GM19238 (cell line): ENCODE results near the gene ZNF839.
"Not testable (repeated sequence)": the region's sequence is repeated elsewhere in the genome, so short reads cannot be mapped to it uniquely, and the experiment has no call there.

Experiments
- DNase-seq: peaks from one replicate; pipeline ENCODE4 v3.0.0; 2011; ENCODE audit warnings: low spot score; ENCODE audit not compliant: insufficient read length

The ZNF839 gene

DNA sequence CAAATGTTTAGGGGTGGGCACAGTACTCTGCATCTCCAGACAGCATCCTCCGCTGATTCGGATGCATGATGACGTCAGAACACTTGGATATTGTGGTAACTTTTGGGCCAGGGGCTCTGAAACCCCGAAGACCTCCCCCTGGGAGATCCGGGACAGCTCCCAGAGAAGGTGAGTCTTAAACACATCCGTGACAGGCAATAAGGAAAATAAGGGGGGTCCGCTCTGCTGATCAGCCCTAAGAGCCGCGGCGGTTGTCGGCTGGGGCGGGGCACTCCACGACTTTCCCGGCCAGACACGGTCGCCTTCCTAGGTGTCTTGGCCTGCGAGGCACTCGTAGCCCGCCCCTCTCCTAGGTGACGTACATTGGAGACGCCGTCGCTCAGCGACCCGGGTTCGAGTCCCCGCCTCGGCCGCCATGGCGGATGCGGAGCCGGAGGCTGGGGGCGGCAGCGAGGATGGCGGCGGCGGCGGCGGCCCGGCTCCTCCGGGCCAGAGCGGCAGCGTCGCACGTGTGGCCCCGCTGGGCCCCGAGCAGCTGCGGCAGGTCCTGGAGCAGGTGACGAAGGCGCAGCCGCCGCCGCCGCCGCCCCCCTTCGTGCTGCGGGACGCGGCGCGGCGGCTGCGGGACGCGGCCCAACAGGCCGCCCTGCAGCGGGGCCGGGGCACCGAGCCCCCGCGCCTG, at the start of gene ZNF839:
Gene ZNF839 (plus strand): TSS at position 396 of the 682 bp plus-strand sequence. CDS start 20 bp downstream, at position 416.
- DNase-seq: peak; percentile 90

DNA sequence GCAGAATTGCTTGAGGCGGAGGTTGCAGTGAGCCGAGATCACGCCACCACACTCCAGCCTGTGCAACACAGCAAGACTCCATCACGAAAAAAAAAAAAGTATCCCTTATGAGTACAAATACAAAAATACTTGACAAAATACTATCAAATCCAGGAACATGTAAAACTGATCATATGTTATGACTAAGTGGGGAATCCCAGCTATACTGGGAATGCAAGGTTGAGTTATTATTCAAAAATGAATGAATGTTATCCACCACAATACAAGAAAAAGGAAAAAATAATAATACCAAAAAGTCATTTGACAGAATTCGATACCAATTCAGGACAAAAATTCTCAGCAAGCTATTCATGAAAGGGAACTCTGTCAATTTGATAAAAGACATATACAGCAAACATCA, 47.2 kb upstream of the ZNF839 start:
- no peak for DNase-seq

GRCh38 chr14:102275866-102276265, 43.7 kb upstream of the ZNF839 start:
- DNase-seq: no peak

GRCh38 chr14:102277874-102278630, 41.5 kb upstream of the ZNF839 start:
- DNase-seq: no peak

- DNase-seq: no peak
Measured at GRCh38 chr14:102278631-102278935, 41.0 kb upstream of the ZNF839 start.

DNA sequence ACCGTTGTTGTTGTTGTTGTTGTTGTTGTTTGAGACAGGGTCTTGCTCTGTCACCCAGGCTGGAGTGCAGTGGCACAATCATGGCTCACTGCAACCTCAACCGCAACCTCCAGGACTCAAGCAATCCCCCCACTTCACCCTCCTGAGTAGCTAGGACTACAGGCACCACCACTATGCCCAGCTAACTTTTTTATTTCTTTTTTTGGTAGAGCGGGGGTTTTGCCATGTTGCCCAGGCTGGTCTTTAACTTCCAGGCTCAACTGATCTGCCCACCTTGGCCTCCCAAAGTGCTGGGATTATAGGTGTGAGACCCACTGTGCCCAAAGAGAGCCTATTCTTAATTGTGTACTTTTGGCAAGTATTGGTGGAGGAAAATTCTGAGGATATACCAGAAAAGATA, 40.3 kb upstream of the ZNF839 start:
- no peak for DNase-seq

DNA sequence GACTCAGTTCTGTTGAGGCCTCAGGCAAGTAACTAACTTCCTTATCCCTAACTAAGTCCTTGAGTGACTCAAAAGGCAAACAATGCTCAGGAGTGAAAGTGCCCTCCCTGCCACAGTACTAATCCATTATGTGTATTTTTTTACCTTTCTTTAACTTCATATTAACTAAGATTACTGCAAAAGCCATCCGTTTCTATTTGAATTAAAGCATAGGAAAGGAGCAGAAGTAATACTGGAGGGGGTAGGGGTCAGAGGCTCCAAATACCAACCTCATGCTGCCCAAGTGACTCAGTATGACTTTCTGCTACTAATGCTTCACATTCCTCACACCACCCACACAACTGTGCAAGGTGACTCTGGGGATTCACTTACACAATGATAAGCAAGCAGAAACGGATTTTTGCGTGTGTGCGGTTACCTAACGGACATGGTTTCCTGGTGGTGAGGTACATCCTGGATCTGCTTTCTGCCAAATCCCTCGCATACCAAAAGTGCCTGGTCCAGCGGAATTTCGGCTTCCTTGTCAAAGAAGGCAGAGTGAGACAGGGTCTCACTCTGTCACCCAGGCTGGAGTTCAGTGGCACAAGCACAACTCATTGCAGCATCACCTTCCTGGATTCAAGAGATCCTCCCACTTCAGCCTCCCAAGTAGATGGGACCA, 39.7 kb upstream of the ZNF839 start:
- DNase-seq: no peak

DNA sequence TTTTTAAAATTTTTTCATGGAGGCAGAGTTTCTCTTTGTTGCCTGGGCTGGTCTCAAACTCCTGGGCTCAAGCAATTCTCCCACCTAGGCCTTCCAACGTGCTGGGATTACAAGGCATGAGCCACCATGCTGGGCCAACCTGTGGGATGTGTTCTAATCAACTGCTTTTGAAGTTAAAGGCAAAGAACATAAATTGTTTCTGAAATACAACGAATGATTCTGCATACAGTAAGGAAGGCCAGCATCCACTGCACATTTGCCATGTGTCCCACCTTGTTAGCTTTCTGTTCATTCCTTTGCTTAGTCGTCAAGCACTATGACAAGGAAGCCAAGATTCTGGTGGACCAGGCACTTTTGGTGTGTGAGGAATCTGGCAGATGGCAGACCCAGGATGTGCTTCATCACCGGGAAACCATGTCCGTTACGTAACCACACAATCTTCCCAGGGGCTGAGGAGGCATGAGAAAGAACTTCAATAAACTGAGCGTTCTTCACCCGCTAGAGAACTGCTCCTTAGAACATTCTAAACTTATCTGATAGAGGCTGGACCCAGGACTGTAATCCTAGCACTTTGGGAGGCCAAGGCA, 39.1 kb upstream of the ZNF839 start:
- DNase-seq: no peak

- DNase-seq: no peak
Measured at GRCh38 chr14:102282751-102283465, 36.6 kb upstream of the ZNF839 start.

DNA sequence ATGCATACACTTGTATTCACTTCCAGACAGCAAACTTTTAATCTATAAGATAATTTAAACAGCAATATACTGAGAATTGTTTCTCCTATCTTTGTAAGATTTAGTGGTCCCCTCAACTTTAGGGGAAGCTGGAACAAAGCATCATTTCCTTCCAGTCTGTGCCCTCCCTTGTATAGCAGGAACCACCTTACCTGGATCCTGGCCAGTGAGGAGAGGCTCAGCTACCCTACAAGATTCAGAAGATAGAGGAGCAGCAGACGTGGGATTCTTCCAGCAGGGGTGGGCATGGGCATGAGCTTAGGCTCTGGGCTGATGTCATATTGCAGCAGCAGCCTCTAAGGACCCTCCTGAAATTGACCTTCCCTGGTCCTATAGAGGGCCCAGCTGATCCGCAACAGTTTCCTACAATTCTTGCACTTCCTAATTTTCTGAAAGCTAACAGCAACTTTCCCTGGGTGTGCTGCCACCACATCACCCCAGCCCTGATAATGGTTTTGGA, 35.9 kb upstream of the ZNF839 start:
- no peak for DNase-seq

DNA sequence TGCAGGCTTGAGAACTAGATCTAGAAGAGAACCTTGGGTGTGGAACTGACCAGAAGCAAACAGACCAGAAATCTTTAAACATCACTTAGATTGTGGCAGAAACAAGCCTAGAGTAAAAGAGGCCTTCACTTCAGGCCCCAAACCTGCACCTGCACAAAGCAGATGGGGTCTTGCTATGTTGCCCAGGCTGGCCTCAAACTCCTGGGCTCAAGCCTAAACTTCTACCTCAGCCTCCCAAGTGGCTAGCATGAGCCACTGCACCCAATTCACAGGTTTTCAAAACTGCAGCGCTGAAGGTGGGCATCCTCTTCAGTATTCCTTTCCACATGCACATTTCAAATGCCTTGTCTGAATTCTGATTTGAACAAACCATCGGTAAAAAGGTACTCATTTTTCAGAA, 34.4 kb upstream of the ZNF839 start:
- no peak for DNase-seq

GRCh38 chr14:102288139-102288538, 31.4 kb upstream of the ZNF839 start:
- DNase-seq: no peak

DNA sequence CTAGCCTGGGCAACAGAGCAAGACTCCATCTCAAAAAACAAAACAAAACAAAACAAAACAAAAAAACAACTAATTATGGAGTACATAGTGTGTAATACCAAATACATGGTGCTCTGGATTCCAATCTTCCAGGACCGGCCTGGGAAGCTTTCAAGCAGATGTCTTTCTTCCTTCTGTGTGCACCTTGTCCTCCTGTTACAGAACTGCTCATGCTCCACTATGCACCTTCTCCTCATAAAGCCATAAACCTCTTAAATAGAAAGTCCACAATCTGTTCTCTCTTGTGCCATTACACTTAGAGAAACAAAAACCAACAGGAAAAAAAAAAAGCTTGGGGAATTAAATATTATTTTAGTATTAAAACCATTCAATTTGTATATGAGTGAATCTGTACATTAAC, 27.1 kb upstream of the ZNF839 start:
- no peak for DNase-seq

GRCh38 chr14:102293781-102294180, 25.8 kb upstream of the ZNF839 start:
- DNase-seq: no peak

DNA sequence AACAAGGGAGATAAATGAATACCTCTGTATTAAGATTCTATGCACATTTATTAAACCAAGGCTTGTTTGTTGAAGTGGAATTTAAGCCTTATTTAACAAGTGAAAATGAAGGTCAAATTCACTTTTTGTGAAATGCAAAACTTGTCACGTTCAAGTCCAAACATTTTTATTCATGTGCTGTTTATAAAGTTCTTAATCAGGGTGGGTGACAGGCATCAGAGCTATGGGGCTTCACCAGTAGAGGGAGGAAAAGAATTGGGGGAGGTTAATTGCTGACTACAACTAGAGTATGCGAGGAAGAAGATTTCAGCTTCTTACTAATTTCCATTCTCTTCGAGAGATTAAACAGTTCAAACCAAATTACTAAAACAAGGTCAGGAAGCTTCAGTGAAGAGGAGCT, 24.3 kb upstream of the ZNF839 start:
- DNase-seq: no peak

- DNase-seq: no peak
Measured at GRCh38 chr14:102297436-102298170, 21.9 kb upstream of the ZNF839 start.

GRCh38 chr14:102298303-102299070, 21.1 kb upstream of the ZNF839 start:
- not testable (repeated sequence) for DNase-seq

DNA sequence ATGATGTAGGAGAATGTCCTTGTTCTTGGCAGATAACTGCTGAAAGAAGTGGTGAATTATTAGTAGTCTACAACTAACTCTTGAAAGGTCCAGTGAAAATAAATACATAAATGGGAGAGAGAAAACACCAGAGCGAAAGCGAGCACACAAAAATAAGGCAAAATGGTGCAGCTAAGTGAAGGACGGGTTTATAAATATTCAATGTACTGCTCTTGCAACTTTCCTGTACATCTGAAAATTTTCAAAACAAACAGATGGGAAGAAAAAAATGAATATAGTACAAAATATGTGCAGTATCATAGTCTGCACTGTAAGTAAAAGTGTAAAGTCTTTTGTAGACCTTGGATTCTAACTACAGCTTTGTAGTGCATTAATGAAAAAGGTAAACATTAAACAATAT, 15.9 kb upstream of the ZNF839 start:
- DNase-seq: no peak

- peak; percentile 96 for DNase-seq
Measured at GRCh38 chr14:102304611-102305506, 14.7 kb upstream of the ZNF839 start, which contains the start of gene MOK. MOK (minus strand) TSS chr14:102305164; CDS start chr14:102304968, 196 bp downstream.
